ENCODE measurements around the gene PTGR3.
A peak's percentile ranks its signal among the peaks of the same experiment; 100 is the strongest.

PTGR3 gene

DNA sequence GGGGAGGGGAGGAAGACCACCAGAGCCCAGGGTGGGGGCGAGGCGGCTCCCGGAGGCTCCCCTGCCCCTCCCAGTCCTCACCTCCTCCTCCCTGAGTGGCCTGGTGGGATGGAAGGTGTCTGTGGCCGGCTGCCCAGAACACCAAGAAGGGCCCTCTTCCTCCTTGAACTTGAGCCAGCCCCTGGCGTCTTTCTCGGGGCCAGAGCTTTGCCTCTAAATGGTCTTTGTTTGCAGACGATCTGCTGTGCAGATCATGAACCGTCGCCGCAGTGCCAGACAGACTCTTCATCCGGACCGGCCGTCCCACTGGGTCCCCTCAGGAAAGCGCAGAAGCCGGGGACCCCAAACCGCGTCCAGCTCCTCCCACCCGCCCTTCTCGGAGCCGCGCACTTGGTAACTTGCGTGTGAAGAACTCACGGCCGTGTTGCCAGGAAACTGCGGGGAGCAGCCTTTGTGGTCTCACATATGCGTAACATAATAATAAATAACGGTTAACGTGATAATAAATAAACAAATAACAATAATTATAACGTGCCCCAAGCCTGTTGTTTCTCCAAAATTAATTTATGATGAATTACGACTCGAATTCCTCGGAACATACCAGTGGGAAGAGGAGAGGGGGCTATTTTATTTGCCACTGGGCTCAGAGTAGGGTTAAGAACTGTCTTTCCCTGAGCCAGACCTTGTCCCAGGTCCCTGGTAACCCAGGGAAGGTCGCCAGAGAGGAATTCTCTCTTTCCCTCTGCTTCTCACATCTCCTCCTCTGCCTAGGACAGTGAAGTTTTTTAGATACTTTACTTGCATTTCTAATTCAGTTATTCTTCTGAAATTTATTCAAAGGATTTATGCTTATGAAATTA lies 41.0 kb downstream of the PTGR3 start:
- DNase-seq, result no peak

GRCh38 chr18:75167137-75167536 lies 41.8 kb downstream of the PTGR3 start:
- DNase-seq, result no peak

DNA sequence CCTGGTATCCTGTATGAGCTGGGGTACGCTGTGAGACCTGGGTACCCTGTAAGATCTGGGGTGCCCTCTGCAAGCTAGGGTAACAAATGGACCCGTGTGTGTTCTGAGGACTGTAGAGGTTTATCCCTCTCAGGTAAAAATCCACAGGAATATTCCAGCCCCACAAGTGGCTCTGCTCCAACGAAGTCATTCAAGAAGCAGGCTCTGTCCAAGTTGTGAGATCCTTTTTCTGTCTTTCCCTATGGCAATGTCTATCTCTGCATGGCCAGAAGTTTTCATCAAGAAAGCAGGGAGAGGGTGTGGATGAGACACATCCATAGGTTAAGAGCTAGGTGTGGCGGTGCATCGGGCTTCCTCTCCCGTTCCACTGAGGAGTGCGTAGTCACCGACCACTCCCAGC lies 43.0 kb downstream of the PTGR3 start:
- no peak for DNase-seq

- no peak for DNase-seq
These were observed 44.5 kb downstream of the PTGR3 start for GRCh38 chr18:75164479-75164878.

DNA sequence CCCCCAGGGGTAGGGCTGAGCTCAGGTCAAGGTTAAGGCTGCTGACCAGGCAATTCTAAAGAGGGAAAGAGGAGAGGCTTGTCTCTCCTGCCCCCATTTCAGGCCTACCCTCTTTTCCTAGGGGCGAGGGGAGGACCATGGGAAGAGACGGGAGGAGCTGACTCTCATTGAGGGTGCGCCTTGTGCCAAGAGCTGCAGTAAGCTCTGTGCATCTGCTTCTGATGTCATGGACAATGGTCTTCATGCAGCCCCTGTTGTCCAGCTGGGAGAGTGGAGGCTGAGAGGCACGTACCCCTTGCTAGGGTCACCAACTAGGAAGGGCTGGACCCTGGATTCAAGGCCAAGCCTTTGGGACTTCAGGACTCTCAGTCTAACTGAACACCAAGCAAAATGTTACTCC lies 45.2 kb downstream of the PTGR3 start:
- DNase-seq, result no peak

DNA sequence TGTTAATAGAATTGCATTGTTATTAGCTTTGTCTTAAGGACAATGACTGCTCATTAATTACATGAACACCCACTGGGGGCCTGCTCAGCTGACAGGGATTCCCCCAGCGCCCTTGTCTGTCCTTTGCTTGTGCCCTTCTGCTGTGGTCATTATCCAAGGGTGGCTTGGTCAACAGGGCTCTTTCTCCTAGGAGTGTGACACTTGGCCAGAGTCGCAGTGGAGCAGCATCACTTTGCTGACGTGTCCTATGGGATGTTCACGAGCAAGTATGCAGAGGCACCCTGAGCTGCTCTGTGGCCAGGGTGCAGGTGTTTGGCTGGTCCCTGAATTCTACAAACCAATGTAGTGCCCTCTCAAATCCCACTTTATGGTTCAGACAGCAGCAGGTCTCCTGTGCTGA lies 46.0 kb downstream of the PTGR3 start:
- no peak for DNase-seq

- DNase-seq, result no peak
These were observed 46.5 kb downstream of the PTGR3 start for GRCh38 chr18:75162467-75162866.

- peak; percentile 84 for DNase-seq
These were observed 47.5 kb downstream of the PTGR3 start for GRCh38 chr18:75161256-75162028.

DNA sequence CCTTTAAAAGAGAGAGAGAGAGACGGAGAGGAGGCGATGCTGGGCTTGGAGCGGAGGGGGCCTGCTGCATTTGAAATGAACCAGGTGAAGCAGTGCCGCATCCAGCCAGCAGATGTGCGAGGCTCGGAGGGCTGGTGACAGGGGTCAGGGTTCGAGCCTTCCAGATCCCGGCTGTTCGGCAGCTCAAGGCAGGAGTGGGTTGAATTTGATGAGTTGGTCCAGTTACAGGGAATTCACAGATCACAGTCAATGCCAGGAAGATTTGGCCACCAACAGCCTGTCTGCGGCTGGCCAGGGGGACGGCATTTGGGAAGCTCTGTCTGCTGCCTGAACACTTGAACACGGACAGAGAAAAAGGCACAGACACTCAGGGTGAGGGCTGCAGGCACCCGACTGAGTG lies 48.6 kb downstream of the PTGR3 start:
- no peak for DNase-seq

GRCh38 chr18:75159646-75160356 lies 49.1 kb downstream of the PTGR3 start:
- DNase-seq, result no peak

DNA sequence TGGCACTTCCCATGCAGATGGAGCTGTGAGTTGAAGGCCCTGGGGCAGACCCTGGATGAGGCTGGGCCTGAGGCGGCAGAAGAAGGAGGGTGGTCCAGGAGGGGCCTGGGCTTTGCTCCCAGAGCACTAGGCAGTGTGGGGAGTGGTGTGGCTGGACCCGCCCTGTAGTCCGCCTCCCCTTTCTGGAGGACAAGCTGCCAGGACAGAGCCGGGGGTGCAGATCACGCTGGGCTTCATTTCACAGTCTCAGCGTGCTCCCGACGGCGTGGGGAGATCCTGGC lies 49.8 kb downstream of the PTGR3 start:
- no peak for DNase-seq

Measured in hematopoietic multipotent progenitor cell treated with erythropoietin and hydrocortisone succinate and interleukin-3 and kit ligand, for 6 days (in vitro differentiated cells).